Lower leg skin (tissue), 3 donors: ENCODE data around the gene SF1.

ENCODE experiments used
- CTCF ChIP-seq, 3 donors: fragments of 450-650 bp; IDR thresholded peaks; one replicate each; pipeline ENCODE4 v1.5.1; 2016; ENCODE audit warnings: antibody characterized with exemption in 3 of 3, mild to moderate bottlenecking in 3 of 3, moderate library complexity in 2 of 3
- POLR2A ChIP-seq, 2 donors: fragments of 450-650 bp; IDR thresholded peaks; one replicate each; pipeline ENCODE4 v1.6.1; 2016 to 2017; ENCODE audit warnings: antibody characterized with exemption in 2 of 2, mild to moderate bottlenecking in 1 of 2, moderate library complexity in 1 of 2

GRCh38 chr11:64747961-64748665 lies 30.2 kb downstream of the SF1 start:
- TF ChIP-seq POLR2A (IDR thresholded peaks at IDR 0.05), result no peak
- no peak for TF ChIP-seq CTCF (IDR thresholded peaks at IDR 0.05)
